Spleen (tissue), 11 donors: ENCODE results near the gene MYO10. TPM values are rescaled to one million over a fixed set of nuclear protein-coding genes. Genes with fewer than 3 reads are reported as not detected.

Source experiments
- DNase-seq: peaks from one replicate; pipeline ENCODE4 v3.0.0-alpha.2; 2020
- H3K27ac ChIP-seq, 8 donors: fragments of 200-600 bp; sonication (generic) in 7 of 8; 1 replicate in 4 of 8; 2 replicates in 4 of 8; pipeline versions ENCODE4 v1.5.0 to v1.8.0; 2016 to 2021; ENCODE audit warnings: inconsistent platforms in 4 of 8, mild to moderate bottlenecking in 4 of 8, moderate library complexity in 1 of 8
- H3K27me3 ChIP-seq, 7 donors: fragments of 200-600 bp; sonication (generic) in 6 of 7; replicated peaks in 1 of 7; 1 replicate in 4 of 7; 2 replicates in 3 of 7; pipeline versions ENCODE4 v1.5.0 to v1.8.0; 2016 to 2021; ENCODE audit warnings: inconsistent platforms in 3 of 7, mild to moderate bottlenecking in 1 of 7
- H3K36me3 ChIP-seq, 6 donors: fragments of 200-600 bp; sonication (generic) in 5 of 6; 1 replicate in 4 of 6; 2 replicates in 2 of 6; pipeline versions ENCODE4 v1.5.0 to v1.8.0; 2016 to 2021; ENCODE audit warnings: inconsistent platforms in 2 of 6
- H3K4me1 ChIP-seq, 6 donors: fragments of 200-600 bp; sonication (generic) in 5 of 6; 1 replicate in 3 of 6; 2 replicates in 3 of 6; pipeline versions ENCODE4 v1.5.0 to v1.8.0; 2016 to 2021; ENCODE audit warnings: inconsistent platforms in 3 of 6
- H3K4me3 ChIP-seq, 8 donors: fragments of 200-600 bp; sonication (generic) in 7 of 8; 1 replicate in 4 of 8; 2 replicates in 4 of 8; pipeline versions ENCODE4 v1.5.0 to v1.8.0; 2016 to 2021; ENCODE audit warnings: inconsistent platforms in 4 of 8, mild to moderate bottlenecking in 4 of 8, moderate library complexity in 2 of 8
- H3K9me3 ChIP-seq, 8 donors: fragments of 200-600 bp; sonication (generic) in 7 of 8; 1 replicate in 4 of 8; 2 replicates in 4 of 8; pipeline versions ENCODE4 v1.5.0 to v1.8.0; 2016 to 2021; ENCODE audit warnings: inconsistent platforms in 4 of 8
- POLR2A ChIP-seq, 3 donors: fragments of 450-650 bp; IDR thresholded peaks; one replicate each; pipeline ENCODE4 v1.5.1; 2017; ENCODE audit warnings: antibody characterized with exemption in 3 of 3, mild to moderate bottlenecking in 1 of 3
- POLR2AphosphoS5 ChIP-seq, 3 donors: sonication (generic); formaldehyde crosslinking; IDR thresholded peaks; one replicate each; pipeline ENCODE4 v1.5.1; 2017; ENCODE audit warnings: antibody characterized with exemption in 3 of 3
- WGBS, 5 donors: extraction: QIAGEN DNeasy Blood & Tissue Kit in 3 of 5; methylation state at CpG; one replicate each; pipeline versions ENCODE4 v1.1.5 to v1.1.7; 2013 to 2018; 5-methylcytosine and 5-hydroxymethylcytosine counted together
- intact Hi-C: fragments of 100-400 bp; cut with DNase I; formaldehyde crosslinking; loops from one replicate; pipeline ENCODE4 v1.15.0; 2023; ENCODE audit warnings: low total_unique reads
- polyA plus RNA-seq, 3 donors: library from polyadenylated mRNA; stranded (reverse); fragments of 200-250 nt; gene quantifications; one replicate each; pipeline ENCODE4 v1.2.1, GENCODE V29; 2013
- total RNA-seq, 7 donors: library from RNA; depleted of rRNA in 3 of 7; stranded (reverse); fragments of >200 nt in 3 of 7; fragmentation: NEBNext Ultra II Directional in 4 of 7; extraction: Animal tissue kit (Norgen Biotek cat#: 25700) in 4 of 7; gene quantifications; one replicate each; pipeline versions ENCODE4 v1.1.0 to v1.2.1, GENCODE V29; 2016 to 2021
- TF ChIP-seq, protein P1 (sequence below), 11 experiments: fragments of 200-600 bp in 7 of 11; fragments of 450-650 bp in 4 of 11; sonication (generic) in 4 of 11; IDR thresholded peaks in 8 of 11; conservative IDR thresholded peaks in 3 of 11; 1 replicate in 7 of 11; 2 replicates in 4 of 11; pipeline versions ENCODE4 v1.4.0 to v1.8.0; 2016 to 2021; ENCODE audit warnings: antibody characterized with exemption in 11 of 11, inconsistent platforms in 4 of 11, mild to moderate bottlenecking in 1 of 11
- donor health status: healthy with polysubstance abuse.
- donor health status: DM: no; HTN: no; CAD: no; lungs with moderate emphysema.
- donor health status: DM: no; HTN: no; CAD: no.
- donor health status: Bipolar disorder and iron deficiency.
- donor health status: healthy.
- donor health status: DM: no; HTN: no; CAD: no.
- donor health status: DM: yes; HTN: yes; CAD: no.

The MYO10 gene
- total and polyA plus RNA-seq, 10 donors: 1.1 to 72.8 (median 32.7) TPM

- H3K36me3 ChIP-seq: no peaks in the 10 kb centered on the region
- DNase-seq: peak; percentile 5
- 48 to 71% (median 69%) methylated on average over 2 of the region's 2 CpGs for WGBS, 5 donors
- H3K9me3 ChIP-seq: no peaks in the 10 kb centered on the region
- H3K4me3 ChIP-seq: no peak overlapping the region
- TF ChIP-seq POLR2A (IDR thresholded peaks at IDR 0.05) (no peak), POLR2AphosphoS5 (IDR thresholded peaks at IDR 0.05) (no peak)
- TF ChIP-seq, protein P1, sequence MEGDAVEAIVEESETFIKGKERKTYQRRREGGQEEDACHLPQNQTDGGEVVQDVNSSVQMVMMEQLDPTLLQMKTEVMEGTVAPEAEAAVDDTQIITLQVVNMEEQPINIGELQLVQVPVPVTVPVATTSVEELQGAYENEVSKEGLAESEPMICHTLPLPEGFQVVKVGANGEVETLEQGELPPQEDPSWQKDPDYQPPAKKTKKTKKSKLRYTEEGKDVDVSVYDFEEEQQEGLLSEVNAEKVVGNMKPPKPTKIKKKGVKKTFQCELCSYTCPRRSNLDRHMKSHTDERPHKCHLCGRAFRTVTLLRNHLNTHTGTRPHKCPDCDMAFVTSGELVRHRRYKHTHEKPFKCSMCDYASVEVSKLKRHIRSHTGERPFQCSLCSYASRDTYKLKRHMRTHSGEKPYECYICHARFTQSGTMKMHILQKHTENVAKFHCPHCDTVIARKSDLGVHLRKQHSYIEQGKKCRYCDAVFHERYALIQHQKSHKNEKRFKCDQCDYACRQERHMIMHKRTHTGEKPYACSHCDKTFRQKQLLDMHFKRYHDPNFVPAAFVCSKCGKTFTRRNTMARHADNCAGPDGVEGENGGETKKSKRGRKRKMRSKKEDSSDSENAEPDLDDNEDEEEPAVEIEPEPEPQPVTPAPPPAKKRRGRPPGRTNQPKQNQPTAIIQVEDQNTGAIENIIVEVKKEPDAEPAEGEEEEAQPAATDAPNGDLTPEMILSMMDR (IDR thresholded peaks at IDR 0.05 in 8 of 11, conservative IDR thresholded peaks at IDR 0.05 in 3 of 11): no peak
- H3K27ac ChIP-seq: no peak overlapping the region
- H3K27me3 ChIP-seq: no peaks in the 10 kb centered on the region
- H3K4me1 ChIP-seq: no peaks in the 10 kb centered on the region
- intact Hi-C loops: no loop called here
Measured at GRCh38 chr5:16975950-16976624, 40.0 kb upstream of the MYO10 start.

GRCh38 chr5:16974981-16975380 is 38.9 kb upstream of the MYO10 start:
- H3K36me3 ChIP-seq: no peaks in the 10 kb centered on the region
- no peaks in the 10 kb centered on the region for H3K4me1 ChIP-seq
- intact Hi-C loops: no loop called here
- no peak for DNase-seq
- TF ChIP-seq, protein P1 (IDR thresholded peaks at IDR 0.05 in 8 of 11, conservative IDR thresholded peaks at IDR 0.05 in 3 of 11): no peak
- TF ChIP-seq POLR2A (IDR thresholded peaks at IDR 0.05) (no peak), POLR2AphosphoS5 (IDR thresholded peaks at IDR 0.05) (no peak)
- no peak overlapping the region for H3K27ac ChIP-seq
- H3K9me3 ChIP-seq: no peaks in the 10 kb centered on the region
- H3K4me3 ChIP-seq: no peak overlapping the region
- whole genome bisulfite sequencing, 5 donors: 62 to 89% (median 72%) methylated on average over 2 of the region's 2 CpGs
- H3K27me3 ChIP-seq: no peaks in the 10 kb centered on the region

DNA sequence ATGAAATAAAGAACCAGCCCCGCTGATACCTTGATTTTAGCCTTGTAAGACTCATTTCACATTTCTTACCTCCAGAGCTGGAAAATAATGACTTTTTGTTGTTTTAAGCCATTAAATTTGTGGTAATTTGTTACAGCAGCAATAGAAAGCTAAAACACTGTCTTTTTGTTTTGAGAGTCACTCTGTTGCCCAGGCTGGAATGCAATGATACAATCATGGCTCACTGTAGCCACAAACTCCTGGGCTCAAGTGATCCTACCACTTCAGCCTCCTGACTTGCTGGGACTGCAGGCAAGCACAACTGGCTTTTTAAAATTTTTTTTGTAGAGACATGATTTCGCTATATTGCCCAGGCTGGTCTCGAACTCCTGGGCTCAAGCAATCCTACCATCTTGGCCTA is 34.7 kb upstream of the MYO10 start:
- no peak for DNase-seq
- no peaks in the 10 kb centered on the region for H3K36me3 ChIP-seq
- no peak for TF ChIP-seq POLR2A (IDR thresholded peaks at IDR 0.05)
- no peak for TF ChIP-seq POLR2AphosphoS5 (IDR thresholded peaks at IDR 0.05)
- TF ChIP-seq, protein P1 (IDR thresholded peaks at IDR 0.05 in 8 of 11, conservative IDR thresholded peaks at IDR 0.05 in 3 of 11): no peak
- H3K4me1 ChIP-seq: no peaks in the 10 kb centered on the region
- H3K9me3 ChIP-seq: no peaks in the 10 kb centered on the region
- H3K27ac ChIP-seq: no peak overlapping the region
- H3K4me3 ChIP-seq: no peak overlapping the region
- intact Hi-C loops: no loop called here
- no peaks in the 10 kb centered on the region for H3K27me3 ChIP-seq
- WGBS, 5 donors: 90 to 96% (median 91%) methylated on average over 3 of the region's 3 CpGs

GRCh38 chr5:16970260-16970659 is 34.2 kb upstream of the MYO10 start:
- whole genome bisulfite sequencing, 5 donors: 87 to 94% (median 94%) methylated on average over 5 of the region's 5 CpGs
- H3K9me3 ChIP-seq: no peaks in the 10 kb centered on the region
- intact Hi-C loops: no loop called here
- H3K27ac ChIP-seq: no peak overlapping the region
- no peaks in the 10 kb centered on the region for H3K4me1 ChIP-seq
- H3K36me3 ChIP-seq: no peaks in the 10 kb centered on the region
- H3K4me3 ChIP-seq: no peak overlapping the region
- no peaks in the 10 kb centered on the region for H3K27me3 ChIP-seq
- no peak for TF ChIP-seq POLR2AphosphoS5 (IDR thresholded peaks at IDR 0.05)
- no peak for TF ChIP-seq POLR2A (IDR thresholded peaks at IDR 0.05)
- TF ChIP-seq, protein P1 (IDR thresholded peaks at IDR 0.05 in 8 of 11, conservative IDR thresholded peaks at IDR 0.05 in 3 of 11): no peak
- DNase-seq: peak; percentile 1
